Natural killer cell (primary cell): ENCODE results near the gene NMUR1. TPM values are rescaled to one million over a fixed set of nuclear protein-coding genes. Genes with fewer than 3 reads are reported as not detected.

Source experiments
- ATAC-seq, 3 donors: fragments of 150-1000 bp in 2 of 3; fragments of 200-7000 bp in 1 of 3; cut with Tn5 transposase; 1 replicate in 1 of 3; 2 replicates in 2 of 3; pipeline ENCODE4 v1.10.0; 2021; ENCODE audit warnings: mild to moderate bottlenecking in 2 of 3, moderate library complexity in 2 of 3
- DNase-seq, 2 donors: peaks; one replicate each; pipeline versions ENCODE4 v3.0.0 to v3.0.0-alpha.2; 2013 to 2021; ENCODE audit warnings: mixed read lengths in 1 of 2
- H3K27ac ChIP-seq: one replicate; pipeline ENCODE4 v1.5.1; 2013; ENCODE audit warnings: mild to moderate bottlenecking, low read length
- H3K27me3 ChIP-seq: one replicate; pipeline ENCODE4 v1.6.1; 2013; ENCODE audit warnings: low read length; ENCODE audit not compliant: control insufficient read depth, insufficient read depth
- H3K36me3 ChIP-seq: one replicate; pipeline ENCODE4 v1.6.1; 2013; ENCODE audit warnings: low read length; ENCODE audit not compliant: control insufficient read depth, insufficient read depth
- H3K4me1 ChIP-seq: one replicate; pipeline ENCODE4 v1.6.1; 2013; ENCODE audit warnings: low read length; ENCODE audit not compliant: control insufficient read depth, insufficient read depth
- H3K4me3 ChIP-seq: one replicate; pipeline ENCODE4 v1.5.1; 2013; ENCODE audit warnings: low read length
- H3K9me3 ChIP-seq: one replicate; pipeline ENCODE4 v1.6.1; 2013; ENCODE audit warnings: low read length; ENCODE audit not compliant: control insufficient read depth, insufficient read depth
- H3K27ac Mint-ChIP-seq, 2 donors: one replicate each; pipeline ENCODE4 v1.8.0; 2022; ENCODE audit warnings: mild to moderate bottlenecking in 2 of 2, mixed read lengths in 2 of 2, moderate library complexity in 1 of 2
- H3K27me3 Mint-ChIP-seq, 2 donors: one replicate each; pipeline ENCODE4 v1.8.0; 2022; ENCODE audit warnings: low read depth in 2 of 2, mixed read lengths in 2 of 2
- H3K36me3 Mint-ChIP-seq: one replicate; pipeline ENCODE4 v1.8.0; 2022; ENCODE audit warnings: mixed read lengths
- H3K4me1 Mint-ChIP-seq, 2 donors: one replicate each; pipeline ENCODE4 v1.8.0; 2022; ENCODE audit warnings: mixed read lengths in 2 of 2
- H3K4me3 Mint-ChIP-seq: one replicate; pipeline ENCODE4 v1.8.0; 2022; ENCODE audit warnings: mild to moderate bottlenecking, moderate library complexity, mixed read lengths
- H3K9me3 Mint-ChIP-seq, 2 donors: one replicate each; pipeline ENCODE4 v1.8.0; 2022; ENCODE audit warnings: mixed read lengths in 2 of 2
- CTCF ChIP-seq: fragments of 200-600 bp; IDR thresholded peaks from one replicate; pipeline ENCODE4 v1.8.0; 2022; ENCODE audit warnings: antibody characterized with exemption
- WGBS: methylation state at CpG from one replicate; pipeline ENCODE4 v1.1.7; 2013; ENCODE audit warnings: missing lambda C conversion rate; ENCODE audit not compliant: insufficient coverage; 5-methylcytosine and 5-hydroxymethylcytosine counted together
- intact Hi-C: fragments of 100-400 bp; cut with micrococcal nuclease; formaldehyde crosslinking; loops from one replicate; pipeline ENCODE4 v1.14.2; 2022
- total RNA-seq, 4 donors: library from RNA; stranded (reverse); fragments of 120-200 nt in 1 of 4; gene quantifications; one replicate each; pipeline versions ENCODE4 v1.2.3 to v1.2.4, GENCODE V29; 2013 to 2022

Gene NMUR1
- total RNA-seq, 3 donors from 2014 or later (not counting 1 experiment from before 2014, with no cell fraction given): 67.4 to 103 (median 80.2) TPM

GRCh38 chr2:231533086-231533776, 3.0 kb upstream of the NMUR1 start:
- Mint-ChIP-seq H3K9me3 (no peaks in the 10 kb centered on the region), H3K27ac (peak overlapping the region in 1 of 2 donors; percentile 31), H3K4me1 (peaks cover 45 to 55% of the 10 kb centered on the region in 2 donors), H3K27me3 (no peaks in the 10 kb centered on the region), H3K4me3 (no peak overlapping the region), H3K36me3 (no peaks in the 10 kb centered on the region)
- Histone ChIP-seq H3K4me3 (no peak overlapping the region), H3K9me3 (no peaks in the 10 kb centered on the region), H3K27ac (no peak overlapping the region), H3K4me1 (peaks cover 43% of the 10 kb centered on the region), H3K36me3 (no peaks in the 10 kb centered on the region), H3K27me3 (no peaks in the 10 kb centered on the region)
- intact Hi-C loops: no loop called here
- TF ChIP-seq CTCF: no peak
- no peak for DNase-seq
- 90% methylated on average over 8 of the region's 8 CpGs for WGBS
- no peak for ATAC-seq

DNA sequence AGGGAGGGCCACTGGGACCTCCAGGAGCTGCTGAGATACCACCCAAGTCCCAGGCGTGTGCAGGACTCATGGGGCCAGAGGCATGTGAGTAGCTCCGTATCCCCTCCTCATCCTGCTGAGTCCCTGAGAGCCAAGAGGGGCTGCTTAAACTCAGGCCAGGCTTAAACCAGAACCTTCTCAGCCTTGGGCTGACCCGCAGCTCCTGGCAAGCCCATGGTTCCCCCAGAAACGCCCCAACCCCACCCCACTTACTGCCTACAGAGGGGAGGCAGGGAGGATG, 2.5 kb upstream of the NMUR1 start:
- Histone ChIP-seq H3K36me3 (no peaks in the 10 kb centered on the region), H3K27ac (no peak overlapping the region), H3K9me3 (no peaks in the 10 kb centered on the region), H3K4me1 (peaks cover 48% of the 10 kb centered on the region), H3K27me3 (no peaks in the 10 kb centered on the region), H3K4me3 (no peak overlapping the region)
- Mint-ChIP-seq H3K27me3 (no peaks in the 10 kb centered on the region), H3K4me3 (no peak overlapping the region), H3K9me3 (no peaks in the 10 kb centered on the region), H3K27ac (peak overlapping the region in 1 of 2 donors; percentile 64), H3K36me3 (no peaks in the 10 kb centered on the region), H3K4me1 (peaks cover 51 to 61% of the 10 kb centered on the region in 2 donors)
- ATAC-seq (no peak), DNase-seq (no peak)
- intact Hi-C loops: no loop called here
- WGBS: 95% methylated on average over 4 of the region's 4 CpGs
- TF ChIP-seq CTCF: no peak

- H3K27me3 ChIP-seq: no peaks in the 10 kb centered on the region
These were observed 1.9 kb upstream of the NMUR1 start for GRCh38 chr2:231531883-231532755.

More at GRCh38 chr2:231531883-231532755, 1.9 kb upstream of the NMUR1 start:
- no peaks in the 10 kb centered on the region for H3K9me3 Mint-ChIP-seq
- no peak for DNase-seq
- intact Hi-C loops: loop anchor here (2.0 kb wide), 2 partner anchors 15 kb away; no protein-coding TSS in a partner anchor
- no peaks in the 10 kb centered on the region for H3K9me3 ChIP-seq
- peak overlapping the region; percentile 65 for H3K4me3 Mint-ChIP-seq
- H3K36me3 ChIP-seq: no peaks in the 10 kb centered on the region
- H3K4me3 ChIP-seq: no peak overlapping the region
- ATAC-seq: no peak
- peak overlapping the region; percentile 64 to 93 for H3K27ac Mint-ChIP-seq
- TF ChIP-seq CTCF: no peak
- H3K4me1 Mint-ChIP-seq: peaks cover 56 to 66% of the 10 kb centered on the region in 2 donors
- H3K4me1 ChIP-seq: peaks cover 54% of the 10 kb centered on the region
- no peak overlapping the region for H3K27ac ChIP-seq
- H3K36me3 Mint-ChIP-seq: no peaks in the 10 kb centered on the region
- 95% methylated on average over 16 of the region's 16 CpGs for WGBS
- H3K27me3 Mint-ChIP-seq: no peaks in the 10 kb centered on the region
